Measurements from ENCODE around the gene TMEM151B. TPM values are rescaled to one million over a fixed set of nuclear protein-coding genes. Genes with fewer than 3 reads are reported as not detected.

The TMEM151B gene
- total and polyA plus RNA-seq, 2 donors (not counting 1 experiment from before 2014, with no cell fraction given) = 0.01 to 0.10 TPM

DNA sequence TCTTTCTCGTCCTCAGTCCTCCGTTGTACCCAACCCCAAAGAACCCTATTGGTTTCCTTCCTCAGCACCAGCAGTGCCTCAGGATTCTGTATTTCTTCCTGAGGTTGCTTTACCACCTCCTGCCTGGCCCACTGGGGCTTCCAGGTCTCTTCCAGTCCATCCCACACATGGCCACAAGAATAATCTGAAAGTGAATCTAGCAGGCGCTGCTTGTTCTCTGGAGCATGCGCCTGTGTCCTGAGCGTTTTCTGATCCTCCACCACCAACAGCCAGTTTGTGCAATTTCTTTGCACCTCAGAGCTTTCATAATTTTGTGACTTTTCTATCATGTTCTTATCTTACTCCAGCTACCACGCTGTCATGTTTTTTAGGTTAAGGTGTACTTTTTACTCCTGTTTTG lies 35.0 kb upstream of the TMEM151B start:
- intact Hi-C loops (cut with micrococcal nuclease) = no loop called here
- Histone ChIP-seq H3K27me3 (replicated peaks in 1 of 4; ENCODE audit: control extremely low read depth in 1 of 4, control insufficient read depth in 3 of 4, insufficient read depth in 4 of 4, low read length in 3 of 4) (no peaks in the 10 kb centered on the region), H2AFZ (ENCODE audit: insufficient read depth, low read depth, low read length, poor library complexity, severe bottlenecking) (no peak overlapping the region), H3K4me2 (replicated peaks; ENCODE audit: low read depth, low read length, poor library complexity, severe bottlenecking) (no peak overlapping the region), H3K36me3 (replicated peaks in 1 of 2; ENCODE audit: control extremely low read depth in 1 of 2, control insufficient read depth in 1 of 2, extremely low read depth in 1 of 2, insufficient read depth in 2 of 2, low read length in 1 of 2) (no peaks in the 10 kb centered on the region), H3K9me3 (ENCODE audit: control extremely low read depth in 1 of 3, control insufficient read depth in 2 of 3, insufficient read depth in 1 of 3, low read length in 2 of 3) (no peaks in the 10 kb centered on the region), H4K20me1 (ENCODE audit: control insufficient read depth, insufficient read depth, low read length, poor library complexity, severe bottlenecking) (no peaks in the 10 kb centered on the region), H3K79me2 (ENCODE audit: control insufficient read depth, insufficient read depth, low read length) (no peaks in the 10 kb centered on the region), H3K4me3 (ENCODE audit: control extremely low read depth in 1 of 5, extremely low read depth in 1 of 5, insufficient read depth in 1 of 5, low read depth in 2 of 5, low read length in 4 of 5) (no peak overlapping the region), H3K9ac (ENCODE audit: low read length) (no peak overlapping the region), H3K4me1 (ENCODE audit: control insufficient read depth in 2 of 2, insufficient read depth in 2 of 2, low read length in 2 of 2) (peaks cover 6 to 14% of the 10 kb centered on the region in 2 donors), H3K27ac (ENCODE audit: low read length in 2 of 2) (no peak overlapping the region)
- Mint-ChIP-seq H3K4me3 (no peak overlapping the region), H3K27ac (no peak overlapping the region), H3K27me3 (no peaks in the 10 kb centered on the region), H3K4me1 (peaks cover 15% of the 10 kb centered on the region), H3K9me3 (ENCODE audit: insufficient read depth) (no peaks in the 10 kb centered on the region)
- TF ChIP-seq EZH2 (IDR thresholded peaks at IDR 0.05; ENCODE audit: borderline replicate concordance, insufficient read depth, low read depth, low read length, poor library complexity, severe bottlenecking) = no peak
- TF ChIP-seq, protein P1, sequence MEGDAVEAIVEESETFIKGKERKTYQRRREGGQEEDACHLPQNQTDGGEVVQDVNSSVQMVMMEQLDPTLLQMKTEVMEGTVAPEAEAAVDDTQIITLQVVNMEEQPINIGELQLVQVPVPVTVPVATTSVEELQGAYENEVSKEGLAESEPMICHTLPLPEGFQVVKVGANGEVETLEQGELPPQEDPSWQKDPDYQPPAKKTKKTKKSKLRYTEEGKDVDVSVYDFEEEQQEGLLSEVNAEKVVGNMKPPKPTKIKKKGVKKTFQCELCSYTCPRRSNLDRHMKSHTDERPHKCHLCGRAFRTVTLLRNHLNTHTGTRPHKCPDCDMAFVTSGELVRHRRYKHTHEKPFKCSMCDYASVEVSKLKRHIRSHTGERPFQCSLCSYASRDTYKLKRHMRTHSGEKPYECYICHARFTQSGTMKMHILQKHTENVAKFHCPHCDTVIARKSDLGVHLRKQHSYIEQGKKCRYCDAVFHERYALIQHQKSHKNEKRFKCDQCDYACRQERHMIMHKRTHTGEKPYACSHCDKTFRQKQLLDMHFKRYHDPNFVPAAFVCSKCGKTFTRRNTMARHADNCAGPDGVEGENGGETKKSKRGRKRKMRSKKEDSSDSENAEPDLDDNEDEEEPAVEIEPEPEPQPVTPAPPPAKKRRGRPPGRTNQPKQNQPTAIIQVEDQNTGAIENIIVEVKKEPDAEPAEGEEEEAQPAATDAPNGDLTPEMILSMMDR (IDR thresholded peaks at IDR 0.05) = no peak
- ChIA-PET CTCF (interaction anchor here (0.7 to 4.5 kb wide), 10 partner anchors 8 to 137 kb away, joined by 3 to 37 read pairs (median 8); partner anchors contain the start of genes HSP90AB1 and SLC29A1), POLR2A (interaction anchor here (0.6 to 1.2 kb wide), 3 partner anchors 12 to 1716 kb away, joined by 3 to 4 read pairs (median 4); partner anchors contain the start of gene HSP90AB1)
- WGBS (ENCODE audit: insufficient coverage) = 80% methylated on average over 5 of the region's 6 CpGs
- DNase-seq (no peak), ATAC-seq (ENCODE audit: low read depth) (no peak)

DNA sequence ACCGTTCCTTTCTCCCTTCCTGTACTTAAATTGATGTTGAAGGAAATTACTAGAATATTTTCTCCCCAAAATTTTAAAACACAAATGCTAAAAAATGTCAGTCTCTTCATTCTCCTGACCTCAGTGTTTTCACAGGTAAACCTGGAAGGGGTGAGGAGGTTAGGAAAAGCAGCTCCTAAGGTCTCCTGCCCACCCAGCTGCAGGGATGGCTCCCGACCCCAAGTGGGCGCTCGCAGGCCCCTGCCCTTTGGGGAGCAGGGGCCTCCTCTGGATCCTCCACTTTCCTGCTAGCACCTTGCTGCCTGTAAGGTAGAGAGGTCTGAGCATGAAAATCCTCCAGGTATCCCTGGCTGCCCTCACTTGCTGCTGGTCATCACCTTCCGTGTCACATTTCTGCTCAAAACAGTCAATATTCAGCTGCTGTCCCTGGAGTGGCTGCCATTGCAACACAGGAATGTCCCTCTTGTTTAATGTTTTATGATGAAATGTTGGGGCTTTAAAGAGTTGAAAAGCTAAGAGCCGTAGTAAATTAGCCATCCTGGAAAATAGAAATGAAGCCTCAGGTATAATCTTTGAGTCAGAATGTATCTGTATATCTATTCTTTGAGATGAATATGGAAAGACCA lies 34.2 kb upstream of the TMEM151B start:
- Mint-ChIP-seq H3K9me3 (ENCODE audit: insufficient read depth) (no peaks in the 10 kb centered on the region), H3K27ac (no peak overlapping the region), H3K4me3 (no peak overlapping the region), H3K27me3 (no peaks in the 10 kb centered on the region), H3K4me1 (peaks cover 15% of the 10 kb centered on the region)
- TF ChIP-seq EZH2 (IDR thresholded peaks at IDR 0.05; ENCODE audit: borderline replicate concordance, insufficient read depth, low read depth, low read length, poor library complexity, severe bottlenecking) = no peak
- TF ChIP-seq, protein P1 (IDR thresholded peaks at IDR 0.05) = no peak
- ChIA-PET POLR2A (interaction anchor here (0.5 to 1.2 kb wide), 5 partner anchors 11 to 1717 kb away, joined by 3 to 6 read pairs (median 4); partner anchors contain the start of gene HSP90AB1), CTCF (interaction anchor here (0.6 to 4.5 kb wide), 11 partner anchors 9 to 1686 kb away, joined by 3 to 37 read pairs (median 5); partner anchors contain the start of genes AARS2, HSP90AB1 and SLC29A1)
- H3K4me2 ChIP-seq (replicated peaks; ENCODE audit: low read depth, low read length, poor library complexity, severe bottlenecking) = no peak overlapping the region
- DNase-seq (no peak), ATAC-seq (ENCODE audit: low read depth) (no peak)
- no peaks in the 10 kb centered on the region for H4K20me1 ChIP-seq (ENCODE audit: control insufficient read depth, insufficient read depth, low read length, poor library complexity, severe bottlenecking)
- no peaks in the 10 kb centered on the region for H3K27me3 ChIP-seq (replicated peaks in 1 of 4; ENCODE audit: control extremely low read depth in 1 of 4, control insufficient read depth in 3 of 4, insufficient read depth in 4 of 4, low read length in 3 of 4)
- no peak overlapping the region for H3K27ac ChIP-seq (ENCODE audit: low read length in 2 of 2)
- no peaks in the 10 kb centered on the region for H3K79me2 ChIP-seq (ENCODE audit: control insufficient read depth, insufficient read depth, low read length)
- peaks cover 6 to 14% of the 10 kb centered on the region in 2 donors for H3K4me1 ChIP-seq (ENCODE audit: control insufficient read depth in 2 of 2, insufficient read depth in 2 of 2, low read length in 2 of 2)
- H3K9me3 ChIP-seq (ENCODE audit: control extremely low read depth in 1 of 3, control insufficient read depth in 2 of 3, insufficient read depth in 1 of 3, low read length in 2 of 3) = no peaks in the 10 kb centered on the region
- H3K9ac ChIP-seq (ENCODE audit: low read length) = no peak overlapping the region
- intact Hi-C loops (cut with micrococcal nuclease) = no loop called here
- H3K36me3 ChIP-seq (replicated peaks in 1 of 2; ENCODE audit: control extremely low read depth in 1 of 2, control insufficient read depth in 1 of 2, extremely low read depth in 1 of 2, insufficient read depth in 2 of 2, low read length in 1 of 2) = no peaks in the 10 kb centered on the region
- H3K4me3 ChIP-seq (ENCODE audit: control extremely low read depth in 1 of 5, extremely low read depth in 1 of 5, insufficient read depth in 1 of 5, low read depth in 2 of 5, low read length in 4 of 5) = no peak overlapping the region
- WGBS (ENCODE audit: insufficient coverage) = 100% methylated on average over 5 of the region's 6 CpGs
- H2AFZ ChIP-seq (ENCODE audit: insufficient read depth, low read depth, low read length, poor library complexity, severe bottlenecking) = no peak overlapping the region
